GM23248 (cell line): ENCODE data around the gene SEPSECS. TPM values are rescaled to one million over a fixed set of nuclear protein-coding genes. Genes with fewer than 3 reads are reported as not detected.

ENCODE experiments used
- DNase-seq: peaks from one replicate; pipeline ENCODE4 v3.0.0-alpha.2; 2015
- H2AFZ ChIP-seq: fragments of 200-600 bp; sonication (generic); 2 replicates; pipeline ENCODE4 v1.6.1; 2016; ENCODE audit warnings: antibody characterized with exemption
- H3F3A ChIP-seq: fragments of 200-600 bp; sonication (generic); 2 replicates; pipeline ENCODE4 v1.6.1; 2016; ENCODE audit warnings: mild to moderate bottlenecking, antibody characterized with exemption, mixed run types; ENCODE audit not compliant: insufficient read depth
- H3K27ac ChIP-seq: fragments of 200-600 bp; sonication (generic); 2 replicates; pipeline ENCODE4 v1.5.1; 2016; ENCODE audit warnings: mild to moderate bottlenecking
- H3K27me3 ChIP-seq: fragments of 200-600 bp; sonication (generic); replicated peaks from 2 replicates; pipeline ENCODE4 v1.6.1; 2016; ENCODE audit warnings: mild to moderate bottlenecking; ENCODE audit not compliant: insufficient read depth
- H3K36me3 ChIP-seq: fragments of 200-600 bp; sonication (generic); 2 replicates; pipeline ENCODE4 v1.6.1; 2016; ENCODE audit warnings: low read depth, mild to moderate bottlenecking
- H3K4me1 ChIP-seq: fragments of 200-600 bp; sonication (generic); 2 replicates; pipeline ENCODE4 v1.6.1; 2016; ENCODE audit warnings: mild to moderate bottlenecking; ENCODE audit not compliant: insufficient read depth
- H3K4me2 ChIP-seq: fragments of 200-600 bp; sonication (generic); one replicate; pipeline ENCODE4 v1.6.1; 2016; ENCODE audit warnings: mild to moderate bottlenecking; ENCODE audit not compliant: unreplicated experiment
- H3K4me3 ChIP-seq: fragments of 200-600 bp; sonication (generic); 2 replicates; pipeline ENCODE4 v1.5.1; 2016; ENCODE audit warnings: mild to moderate bottlenecking
- H3K79me2 ChIP-seq: fragments of 200-600 bp; sonication (generic); 2 replicates; pipeline ENCODE4 v1.6.1; 2016; ENCODE audit warnings: mild to moderate bottlenecking; ENCODE audit not compliant: insufficient read depth
- H3K9ac ChIP-seq: fragments of 200-600 bp; sonication (generic); 2 replicates; pipeline ENCODE4 v1.6.1; 2016; ENCODE audit warnings: mild to moderate bottlenecking
- H3K9me2 ChIP-seq: fragments of 200-600 bp; sonication (generic); 2 replicates; pipeline ENCODE4 v1.6.1; 2016; ENCODE audit warnings: mixed run types, mild to moderate bottlenecking, moderate library complexity; ENCODE audit not compliant: insufficient read depth
- H3K9me3 ChIP-seq: fragments of 200-600 bp; sonication (generic); one replicate; pipeline ENCODE4 v1.6.1; 2017; ENCODE audit warnings: low read depth
- H4K20me1 ChIP-seq: fragments of 200-600 bp; sonication (generic); 2 replicates; pipeline ENCODE4 v1.6.0; 2016; ENCODE audit not compliant: insufficient read depth
- EZH2 ChIP-seq: fragments of 200-600 bp; sonication (generic); IDR thresholded peaks from 2 replicates; pipeline ENCODE4 v1.6.1; 2018; ENCODE audit warnings: antibody characterized with exemption, mild to moderate bottlenecking; ENCODE audit not compliant: insufficient read depth, poor library complexity, severe bottlenecking
- EZH2phosphoT487 ChIP-seq: fragments of 200-600 bp; sonication (generic); IDR thresholded peaks from 2 replicates; pipeline ENCODE4 v1.6.1; 2018; ENCODE audit warnings: antibody characterized with exemption, moderate library complexity, mild to moderate bottlenecking, low read depth; ENCODE audit not compliant: insufficient read depth
- WGBS, 2 experiments: methylation state at CpG; one replicate each; pipeline ENCODE4 v1.1.6; 2015 to 2017; ENCODE audit warnings: low lambda C conversion rate in 2 of 2, low coverage in 1 of 2; ENCODE audit errors: missing lambda C conversion rate in 2 of 2; 5-methylcytosine and 5-hydroxymethylcytosine counted together
- in situ Hi-C: fragments of 300-500 bp; cut with MboI; formaldehyde crosslinking; loops from 2 replicates; pipeline ENCODE4 v1.15.0; 2020
- polyA plus RNA-seq: library from polyadenylated mRNA; unstranded; fragments of >200 nt; fragmentation: Nextera tagmentation; extraction: Ambion mirVana; gene quantifications from 2 replicates; pipeline ENCODE4 v1.2.1, GENCODE V29; 2016
- total RNA-seq: library from RNA; depleted of rRNA; stranded (reverse); fragments of >200 nt; shearing (Covaris generic); gene quantifications from 2 replicates; pipeline ENCODE4 v1.2.3, GENCODE V29; 2014

The SEPSECS gene
- total and polyA plus RNA-seq, 2 experiments from 2014 or later: 4.9 TPM

GRCh38 chr4:25142468-25142867, 17.8 kb downstream of the SEPSECS start:
- no peaks in the 10 kb centered on the region for H3K4me1 ChIP-seq
- no peak for DNase-seq
- no peaks in the 10 kb centered on the region for H3K27me3 ChIP-seq
- H2AFZ ChIP-seq: no peak overlapping the region
- H4K20me1 ChIP-seq: no peaks in the 10 kb centered on the region
- no peak overlapping the region for H3K4me2 ChIP-seq
- 98 to 100% methylated on average over 4 of the region's 4 CpGs for WGBS, 2 experiments
- in situ Hi-C loops: no loop called here
- TF ChIP-seq EZH2 (no peak), EZH2phosphoT487 (no peak)
- H3K9me2 ChIP-seq: no peaks in the 10 kb centered on the region
- no peak overlapping the region for H3K27ac ChIP-seq
- no peak overlapping the region for H3K4me3 ChIP-seq
- no peaks in the 10 kb centered on the region for H3K9me3 ChIP-seq
- H3K9ac ChIP-seq: no peak overlapping the region
- no peaks in the 10 kb centered on the region for H3K79me2 ChIP-seq
- H3K36me3 ChIP-seq: 0 out of 2 replicates have a peak, but pooled peaks cover 4% of the 10 kb centered on the region
- no peaks in the 10 kb centered on the region for H3F3A ChIP-seq

- H3K36me3 ChIP-seq: 0 out of 2 replicates have a peak, but pooled peaks cover 4% of the 10 kb centered on the region
- DNase-seq: no peak
- H3F3A ChIP-seq: no peaks in the 10 kb centered on the region
- no peaks in the 10 kb centered on the region for H3K9me2 ChIP-seq
- no peak overlapping the region for H2AFZ ChIP-seq
- no peak overlapping the region for H3K9ac ChIP-seq
- H3K27me3 ChIP-seq: no peaks in the 10 kb centered on the region
- in situ Hi-C loops: no loop called here
- H4K20me1 ChIP-seq: no peaks in the 10 kb centered on the region
- no peak overlapping the region for H3K27ac ChIP-seq
- H3K4me2 ChIP-seq: no peak overlapping the region
- TF ChIP-seq EZH2phosphoT487 (no peak), EZH2 (no peak)
- H3K9me3 ChIP-seq: no peaks in the 10 kb centered on the region
- no peaks in the 10 kb centered on the region for H3K4me1 ChIP-seq
- WGBS, 2 experiments: 94 to 98% methylated on average over 4 of the region's 4 CpGs
- no peak overlapping the region for H3K4me3 ChIP-seq
- no peaks in the 10 kb centered on the region for H3K79me2 ChIP-seq
These were observed 18.7 kb downstream of the SEPSECS start for GRCh38 chr4:25141592-25141991.

DNA sequence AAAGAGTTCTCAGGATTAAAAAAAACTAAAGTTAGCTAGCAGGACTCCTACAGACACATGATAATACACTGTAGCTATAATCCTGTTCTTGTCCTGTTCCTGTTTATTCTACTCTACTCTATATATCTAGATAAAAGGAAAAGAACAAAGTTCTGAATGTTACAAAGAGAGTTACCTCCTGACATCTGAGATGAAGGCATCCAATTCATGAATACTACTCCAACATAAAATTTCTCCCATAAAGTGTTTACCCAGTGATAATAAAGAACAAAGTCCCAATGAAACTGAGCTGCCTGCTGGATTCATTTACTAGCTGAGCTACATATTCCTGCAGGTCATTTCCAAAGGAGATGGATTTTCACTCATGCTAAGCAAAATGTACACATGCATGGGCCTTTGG, 27.1 kb downstream of the SEPSECS start:
- in situ Hi-C loops: no loop called here
- H3K4me3 ChIP-seq: no peak overlapping the region
- H3K9ac ChIP-seq: no peak overlapping the region
- H3K4me1 ChIP-seq: peaks cover 6% of the 10 kb centered on the region; the same call in 1 of the 2 replicates
- TF ChIP-seq EZH2phosphoT487 (no peak), EZH2 (no peak)
- no peaks in the 10 kb centered on the region for H3K27me3 ChIP-seq
- no peaks in the 10 kb centered on the region for H3F3A ChIP-seq
- no peaks in the 10 kb centered on the region for H4K20me1 ChIP-seq
- 0 out of 2 replicates have a peak, but pooled peaks cover 4% of the 10 kb centered on the region for H3K36me3 ChIP-seq
- no peaks in the 10 kb centered on the region for H3K79me2 ChIP-seq
- H3K9me2 ChIP-seq: no peaks in the 10 kb centered on the region
- H3K4me2 ChIP-seq: no peak overlapping the region
- no peak for DNase-seq
- no peak overlapping the region for H2AFZ ChIP-seq
- no peaks in the 10 kb centered on the region for H3K9me3 ChIP-seq
- no peak overlapping the region for H3K27ac ChIP-seq

DNA sequence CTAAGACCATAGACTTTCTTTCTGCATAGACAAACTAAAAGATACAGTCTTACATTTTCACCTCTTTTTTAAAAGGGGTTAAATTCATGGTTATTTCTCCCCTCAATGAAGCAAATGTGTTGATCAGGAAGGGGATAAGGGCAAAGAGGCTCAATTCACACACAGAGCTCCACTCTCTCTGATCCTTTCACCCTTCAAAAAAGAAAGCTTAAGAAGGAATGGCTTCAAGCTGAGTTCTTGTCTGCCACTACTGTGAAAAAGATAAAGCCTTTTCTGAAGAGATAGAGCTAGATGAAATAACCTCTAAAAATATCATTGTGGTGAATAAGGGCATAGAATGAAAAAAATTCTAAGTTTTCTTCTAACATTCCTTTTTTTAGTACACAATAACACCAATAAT, 28.3 kb downstream of the SEPSECS start:
- no peak overlapping the region for H3K27ac ChIP-seq
- in situ Hi-C loops: no loop called here

DNA sequence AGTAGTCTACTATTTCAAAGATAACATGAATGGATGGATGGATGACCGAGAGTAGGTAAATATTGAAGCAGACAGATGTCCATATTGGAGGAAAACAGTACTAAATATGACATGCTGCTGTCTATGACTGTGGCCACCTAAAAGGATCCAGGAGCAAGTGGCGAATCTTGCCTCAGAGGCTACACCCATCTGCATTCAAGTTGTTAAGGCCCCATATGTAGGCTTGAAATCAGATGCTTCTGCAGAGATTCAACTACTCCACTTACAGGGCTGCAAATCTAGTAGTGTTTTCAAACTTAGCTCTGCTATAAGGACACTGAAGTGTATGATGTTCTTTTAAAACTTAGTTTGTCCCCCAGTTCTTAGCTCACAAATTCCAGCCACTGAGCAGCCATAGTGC, 28.9 kb downstream of the SEPSECS start:
- no peak overlapping the region for H2AFZ ChIP-seq
- no peak for DNase-seq
- no peaks in the 10 kb centered on the region for H3F3A ChIP-seq
- H3K36me3 ChIP-seq: 0 out of 2 replicates have a peak, but pooled peaks cover 4% of the 10 kb centered on the region
- H3K9ac ChIP-seq: no peak overlapping the region
- no peaks in the 10 kb centered on the region for H3K9me3 ChIP-seq
- no peaks in the 10 kb centered on the region for H3K9me2 ChIP-seq
- peaks cover 6% of the 10 kb centered on the region; the same call in 1 of the 2 replicates for H3K4me1 ChIP-seq
- H3K27me3 ChIP-seq: no peaks in the 10 kb centered on the region
- H3K79me2 ChIP-seq: no peaks in the 10 kb centered on the region
- no peak overlapping the region for H3K4me2 ChIP-seq
- no peak overlapping the region for H3K27ac ChIP-seq
- H3K4me3 ChIP-seq: no peak overlapping the region
- in situ Hi-C loops: no loop called here
- no peaks in the 10 kb centered on the region for H4K20me1 ChIP-seq
- TF ChIP-seq EZH2phosphoT487 (no peak), EZH2 (no peak)
- WGBS, 2 experiments: 92 to 94% methylated on average over 2 of the region's 2 CpGs

More for the DNA sequence above, 28.3 kb downstream of the SEPSECS start:
- Histone ChIP-seq H3F3A (no peaks in the 10 kb centered on the region), H3K27me3 (no peaks in the 10 kb centered on the region), H3K4me1 (peaks cover 6% of the 10 kb centered on the region; the same call in 1 of the 2 replicates), H3K4me3 (no peak overlapping the region), H3K9ac (no peak overlapping the region), H3K36me3 (0 out of 2 replicates have a peak, but pooled peaks cover 4% of the 10 kb centered on the region), H3K79me2 (no peaks in the 10 kb centered on the region), H3K4me2 (no peak overlapping the region), H4K20me1 (no peaks in the 10 kb centered on the region), H2AFZ (no peak overlapping the region), H3K9me2 (no peaks in the 10 kb centered on the region), H3K9me3 (no peaks in the 10 kb centered on the region)
- no peak for DNase-seq
- TF ChIP-seq EZH2phosphoT487: no peak
- TF ChIP-seq EZH2: no peak
